Erythroblast (primary cell): ENCODE measurements around the gene RAPH1.

ENCODE experiments used
- DNase-seq, 2 experiments: peaks; one replicate each; lab custom pipeline; 2025; lab: John Stamatoyannopoulos, UW
- GATA1 ChIP-seq: IDR thresholded peaks from 2 replicates; pipeline ENCODE4 v1.6.1; 2011; ENCODE audit warnings: low read depth, mild to moderate bottlenecking, control low read depth, low read length, moderate library complexity
- POLR2A ChIP-seq: IDR thresholded peaks from 2 replicates; pipeline ENCODE4 v1.6.1; 2011; ENCODE audit warnings: mild to moderate bottlenecking, low read length

RAPH1 gene

GRCh38 chr2:203451011-203451410 is 84.1 kb downstream of the RAPH1 start:
- TF ChIP-seq POLR2A (no peak), GATA1 (no peak)
- DNase-seq: no peak

GRCh38 chr2:203450561-203450960 is 84.5 kb downstream of the RAPH1 start:
- DNase-seq: no peak
- no peak for TF ChIP-seq GATA1
- no peak for TF ChIP-seq POLR2A

DNA sequence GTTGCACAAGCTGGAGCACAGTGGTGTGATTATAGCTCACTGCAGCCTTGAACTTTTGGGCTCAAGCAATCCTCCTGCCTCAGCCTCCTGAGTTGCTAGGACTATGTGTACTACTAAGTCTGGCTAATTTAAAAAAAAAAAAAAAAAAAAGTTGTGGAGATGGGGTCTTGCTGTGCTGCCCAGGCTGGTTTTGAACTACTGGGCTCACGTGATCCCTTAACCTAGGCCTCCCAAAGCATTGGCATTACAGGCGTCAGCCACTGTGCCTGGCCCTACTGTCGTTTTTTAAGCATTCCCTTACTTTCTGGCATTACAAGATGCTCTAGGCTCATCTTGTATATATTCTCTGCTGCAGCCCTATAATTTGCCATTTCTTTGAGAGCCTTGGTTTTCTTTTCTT is 88.3 kb downstream of the RAPH1 start:
- no peak for DNase-seq
- TF ChIP-seq POLR2A: no peak
- no peak for TF ChIP-seq GATA1

- DNase-seq: peak in 1 of 2 experiments; percentile 6
- TF ChIP-seq POLR2A: no peak
- TF ChIP-seq GATA1: no peak
Measured at GRCh38 chr2:203446071-203446481, 89.0 kb downstream of the RAPH1 start.

GRCh38 chr2:203444738-203445137 is 90.4 kb downstream of the RAPH1 start:
- DNase-seq: no peak
- TF ChIP-seq POLR2A: no peak
- TF ChIP-seq GATA1: no peak

- TF ChIP-seq GATA1 (no peak), POLR2A (no peak)
- DNase-seq: no peak
Measured at GRCh38 chr2:203442463-203442862, 92.6 kb downstream of the RAPH1 start.

DNA sequence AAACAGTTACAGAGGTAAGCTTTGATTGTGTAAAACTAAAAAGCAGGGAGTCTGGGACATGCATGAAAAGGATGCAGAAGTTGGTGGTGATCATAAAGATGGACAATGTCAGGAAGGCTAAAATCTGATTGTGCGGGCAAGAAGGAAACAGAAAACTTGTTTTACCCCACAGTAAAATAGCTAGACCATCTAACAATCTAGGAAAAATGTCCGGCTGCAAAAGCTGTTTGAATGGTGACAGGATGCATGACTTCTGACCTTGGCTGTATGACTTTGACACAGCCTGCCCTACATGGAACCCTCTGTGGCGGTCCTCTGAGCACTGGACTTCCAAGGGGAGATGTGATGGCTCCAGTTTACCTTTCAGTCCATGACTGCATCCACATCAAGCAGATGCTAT is 93.6 kb downstream of the RAPH1 start:
- no peak for TF ChIP-seq GATA1
- no peak for TF ChIP-seq POLR2A
- DNase-seq: no peak

- no peak for DNase-seq
- no peak for TF ChIP-seq GATA1
- no peak for TF ChIP-seq POLR2A
Measured at GRCh38 chr2:203440671-203441070, 94.4 kb downstream of the RAPH1 start.

DNA sequence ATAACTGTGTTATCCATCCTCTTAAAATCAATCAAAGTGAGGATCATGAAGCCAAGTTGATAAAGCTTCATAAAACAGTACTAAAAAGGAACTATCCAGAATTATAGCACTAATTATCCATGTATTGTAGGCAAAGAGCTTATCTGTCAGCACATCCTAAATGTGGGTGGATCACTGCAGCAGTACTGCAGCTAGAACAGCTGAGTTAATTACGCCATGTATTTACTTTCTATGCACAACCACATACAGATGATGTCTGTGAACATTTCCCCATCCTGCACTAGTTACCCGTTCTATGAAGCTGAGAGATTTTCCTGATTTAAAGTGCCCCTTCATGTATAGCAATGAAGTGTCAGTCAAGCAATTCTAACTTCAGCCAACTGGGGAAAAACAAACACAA is 96.6 kb downstream of the RAPH1 start:
- no peak for TF ChIP-seq GATA1
- no peak for TF ChIP-seq POLR2A
- DNase-seq: no peak

- TF ChIP-seq GATA1 (no peak), POLR2A (no peak)
- DNase-seq: no peak
Measured at GRCh38 chr2:203437511-203437910, 97.6 kb downstream of the RAPH1 start.

DNA sequence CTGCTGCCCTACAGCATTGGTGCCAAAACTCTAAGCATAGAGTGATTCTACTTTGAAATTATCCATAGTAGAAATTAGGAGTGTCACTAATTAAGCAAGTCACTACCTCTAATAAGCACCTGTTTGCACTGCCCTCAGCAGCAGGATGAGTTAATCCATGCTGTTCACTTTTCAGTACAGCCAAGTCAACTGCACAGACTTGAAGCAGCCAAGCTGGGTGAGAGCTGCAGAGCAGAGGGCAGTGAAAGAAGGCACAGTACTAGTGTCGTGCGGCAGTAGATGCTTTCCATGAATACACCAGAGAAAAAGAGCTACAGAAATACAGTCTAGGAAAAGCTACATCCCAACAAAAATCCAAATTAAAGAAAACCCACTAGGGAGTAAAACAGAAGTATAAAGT is 98.6 kb downstream of the RAPH1 start:
- TF ChIP-seq POLR2A (no peak), GATA1 (no peak)
- DNase-seq: no peak

DNA sequence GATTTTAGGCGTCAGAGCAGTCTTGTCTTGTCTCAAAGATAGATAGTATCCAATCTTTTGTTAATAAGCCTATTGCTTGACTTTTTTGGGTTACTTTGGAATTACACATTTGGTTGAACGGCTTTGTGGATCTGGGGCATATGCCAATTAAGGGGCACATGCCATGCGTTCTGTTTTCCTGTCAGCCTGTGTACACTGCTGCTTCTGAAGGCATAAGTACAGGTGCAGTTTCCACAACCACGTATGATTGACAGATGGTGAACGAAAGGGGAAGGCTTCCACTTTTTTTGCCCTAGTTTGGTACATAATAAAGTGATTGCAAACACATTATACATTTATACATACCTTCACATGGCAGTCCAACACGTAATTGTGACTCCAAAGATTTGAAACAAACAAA is 102.3 kb downstream of the RAPH1 start:
- DNase-seq: no peak
- no peak for TF ChIP-seq GATA1
- TF ChIP-seq POLR2A: no peak

DNA sequence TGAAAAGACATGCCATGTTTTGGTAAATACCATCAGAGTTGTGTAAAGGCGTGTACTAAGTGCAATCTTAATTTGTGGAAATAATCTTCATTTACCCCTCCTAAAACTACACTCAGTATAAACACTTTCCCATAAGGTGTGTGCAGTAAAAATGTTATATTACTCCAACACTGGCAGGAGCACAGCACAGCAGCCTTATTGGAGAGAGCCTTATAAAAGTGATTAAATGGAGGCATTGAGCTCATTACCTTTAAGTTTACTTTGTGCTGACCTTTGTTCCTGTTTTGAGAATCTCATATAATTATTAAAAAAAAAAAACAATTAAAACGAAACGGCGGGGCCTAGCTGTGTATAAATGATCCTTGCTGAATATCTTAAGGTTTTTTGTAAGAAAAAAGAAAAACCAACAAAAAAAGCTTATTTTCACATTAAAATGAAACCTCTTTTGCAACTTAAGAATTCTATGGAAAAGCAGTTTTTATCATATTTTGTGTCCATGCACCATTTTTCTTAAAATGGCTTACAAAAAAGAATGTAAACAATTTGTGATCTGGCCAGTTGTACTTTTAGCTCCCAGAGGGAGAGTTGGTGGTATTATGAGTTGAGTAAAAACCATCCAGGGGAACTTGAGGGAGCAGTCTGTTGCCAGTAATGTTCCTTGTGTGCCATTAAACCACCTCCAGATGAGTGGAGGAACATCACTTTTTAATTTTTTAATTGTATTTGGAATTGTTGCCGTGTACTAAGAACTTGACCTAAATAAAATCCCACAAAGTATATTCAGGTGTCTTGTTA is 103.5 kb downstream of the RAPH1 start:
- DNase-seq: no peak
- TF ChIP-seq POLR2A: no peak
- no peak for TF ChIP-seq GATA1

- peak in 1 of 2 experiments; percentile 25 for DNase-seq
Measured at GRCh38 chr2:203429643-203430042, 105.5 kb downstream of the RAPH1 start.

DNA sequence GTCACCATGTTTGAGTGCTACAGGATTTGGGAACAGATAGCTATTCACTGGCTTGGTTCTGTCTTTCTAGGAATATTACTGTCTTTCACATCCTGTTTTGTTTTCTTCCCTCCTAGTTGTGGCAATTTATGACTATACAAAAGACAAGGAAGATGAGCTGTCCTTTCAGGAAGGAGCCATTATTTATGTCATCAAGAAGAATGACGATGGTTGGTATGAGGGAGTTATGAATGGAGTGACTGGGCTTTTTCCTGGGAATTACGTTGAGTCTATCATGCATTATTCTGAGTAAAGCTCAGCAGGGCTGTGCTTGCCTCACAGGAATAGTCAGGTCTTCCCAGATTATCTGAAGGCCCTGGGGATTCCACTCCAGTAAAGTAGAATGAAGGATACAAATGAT is 108.0 kb downstream of the RAPH1 start:
- DNase-seq: no peak
- TF ChIP-seq GATA1 (no peak), POLR2A (no peak)

GRCh38 chr2:203418271-203418670 is 116.8 kb downstream of the RAPH1 start:
- DNase-seq: no peak
- TF ChIP-seq GATA1 (no peak), POLR2A (no peak)
